ENCODE results near the gene PET117. TPM values are rescaled to one million over a fixed set of nuclear protein-coding genes. Genes with fewer than 3 reads are reported as not detected.

PET117 gene
- total RNA-seq, 1 donor, result 13.4 TPM

DNA sequence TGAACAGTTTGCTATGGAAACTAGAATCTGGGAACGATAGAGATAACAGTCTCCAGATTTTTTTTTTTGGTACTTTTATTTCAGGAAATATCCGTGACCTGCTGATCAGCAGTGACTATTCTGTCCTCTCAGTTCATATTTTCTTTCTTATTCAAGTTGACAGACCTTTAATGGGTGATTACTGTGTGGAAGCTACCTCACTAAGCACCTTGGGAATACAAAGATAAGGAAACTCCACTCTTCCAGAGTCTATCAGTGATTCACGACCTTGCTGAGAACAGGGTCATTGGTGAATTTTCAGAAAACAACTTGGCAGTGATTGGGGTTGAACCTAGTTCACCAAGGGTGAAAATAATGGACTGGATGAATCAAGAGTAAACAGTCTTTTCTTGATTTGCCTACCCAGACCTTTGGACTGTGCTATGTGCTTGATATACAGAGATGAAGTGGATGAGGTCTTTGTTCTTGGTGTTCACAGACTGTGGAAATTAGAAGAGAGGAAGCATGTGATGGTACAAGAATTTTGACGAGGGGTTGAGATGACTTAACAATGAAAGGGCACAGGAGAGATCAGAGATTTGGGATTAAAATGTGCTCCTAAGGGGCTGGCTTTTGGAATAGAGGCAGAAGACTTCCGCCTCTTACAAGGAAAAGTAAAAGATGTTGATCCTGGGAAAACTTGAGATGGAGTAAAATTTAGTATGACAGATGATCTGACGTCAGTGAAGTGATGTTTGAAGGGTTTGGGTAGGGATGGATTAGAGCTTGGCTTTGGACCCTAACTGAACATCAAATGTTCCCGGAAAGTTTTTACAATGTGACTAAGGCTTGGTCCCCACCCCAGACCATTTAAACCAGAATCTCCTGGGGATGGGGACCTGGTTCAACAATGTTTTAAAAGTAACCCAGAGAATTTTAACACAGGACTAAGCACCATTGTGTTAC, 1.2 kb downstream of the PET117 start:
- Histone ChIP-seq H3K36me3 (ENCODE audit: insufficient read depth, low read length) (peaks cover 12% of the 10 kb centered on the region), H3K27ac (ENCODE audit: low read depth, low read length) (peak overlapping the region; percentile 79), H3K27me3 (ENCODE audit: insufficient read depth, low read length) (no peaks in the 10 kb centered on the region), H3K4me2 (ENCODE audit: insufficient read depth, low read length) (peak overlapping the region; percentile 95), H4K20me1 (ENCODE audit: insufficient read depth, low read length) (peaks cover 3% of the 10 kb centered on the region), H3K9me3 (ENCODE audit: low read depth, low read length) (no peaks in the 10 kb centered on the region), H2AFZ (ENCODE audit: low read length) (peak overlapping the region; percentile 100), H3K4me1 (ENCODE audit: insufficient read depth, low read length) (peaks cover 17% of the 10 kb centered on the region), H3K79me2 (ENCODE audit: insufficient read depth, low read length) (peaks cover 47% of the 10 kb centered on the region), H3K4me3 (ENCODE audit: insufficient read depth, low read length) (peak overlapping the region; percentile 90)
- TF ChIP-seq, protein P1, sequence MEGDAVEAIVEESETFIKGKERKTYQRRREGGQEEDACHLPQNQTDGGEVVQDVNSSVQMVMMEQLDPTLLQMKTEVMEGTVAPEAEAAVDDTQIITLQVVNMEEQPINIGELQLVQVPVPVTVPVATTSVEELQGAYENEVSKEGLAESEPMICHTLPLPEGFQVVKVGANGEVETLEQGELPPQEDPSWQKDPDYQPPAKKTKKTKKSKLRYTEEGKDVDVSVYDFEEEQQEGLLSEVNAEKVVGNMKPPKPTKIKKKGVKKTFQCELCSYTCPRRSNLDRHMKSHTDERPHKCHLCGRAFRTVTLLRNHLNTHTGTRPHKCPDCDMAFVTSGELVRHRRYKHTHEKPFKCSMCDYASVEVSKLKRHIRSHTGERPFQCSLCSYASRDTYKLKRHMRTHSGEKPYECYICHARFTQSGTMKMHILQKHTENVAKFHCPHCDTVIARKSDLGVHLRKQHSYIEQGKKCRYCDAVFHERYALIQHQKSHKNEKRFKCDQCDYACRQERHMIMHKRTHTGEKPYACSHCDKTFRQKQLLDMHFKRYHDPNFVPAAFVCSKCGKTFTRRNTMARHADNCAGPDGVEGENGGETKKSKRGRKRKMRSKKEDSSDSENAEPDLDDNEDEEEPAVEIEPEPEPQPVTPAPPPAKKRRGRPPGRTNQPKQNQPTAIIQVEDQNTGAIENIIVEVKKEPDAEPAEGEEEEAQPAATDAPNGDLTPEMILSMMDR (IDR thresholded peaks at IDR 0.05; ENCODE audit: extremely low read depth, low read depth, low read length), result no peak
- no peak for DNase-seq (ENCODE audit: insufficient read length, low spot score, missing footprints)

DNA sequence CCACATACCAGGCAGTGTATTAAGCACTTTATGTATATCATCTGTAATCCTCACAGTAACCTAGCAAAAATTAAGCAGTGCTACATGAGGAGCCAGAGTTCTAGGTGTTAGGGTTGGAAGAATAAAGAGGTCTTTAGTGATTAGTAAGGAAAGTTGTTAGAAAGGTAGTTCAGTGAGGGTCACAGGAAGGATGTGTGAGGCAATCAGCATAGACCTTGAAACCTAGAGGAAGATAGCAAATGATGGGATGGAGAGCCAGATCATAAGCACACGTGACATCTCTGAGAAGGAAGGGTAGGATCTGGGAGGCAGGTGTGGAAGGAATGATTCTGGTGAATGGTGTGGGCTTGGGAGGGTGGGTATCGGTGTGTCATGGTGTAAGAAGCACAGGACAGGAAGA, 2.2 kb downstream of the PET117 start:
- Histone ChIP-seq H3K4me2 (ENCODE audit: insufficient read depth, low read length) (no peak overlapping the region), H3K36me3 (ENCODE audit: insufficient read depth, low read length) (peaks cover 16% of the 10 kb centered on the region), H3K27ac (ENCODE audit: low read depth, low read length) (no peak overlapping the region), H3K27me3 (ENCODE audit: insufficient read depth, low read length) (no peaks in the 10 kb centered on the region), H3K4me3 (ENCODE audit: insufficient read depth, low read length) (no peak overlapping the region), H3K4me1 (ENCODE audit: insufficient read depth, low read length) (peaks cover 17% of the 10 kb centered on the region), H4K20me1 (ENCODE audit: insufficient read depth, low read length) (peaks cover 3% of the 10 kb centered on the region), H2AFZ (ENCODE audit: low read length) (no peak overlapping the region), H3K79me2 (ENCODE audit: insufficient read depth, low read length) (peaks cover 47% of the 10 kb centered on the region), H3K9me3 (ENCODE audit: low read depth, low read length) (no peaks in the 10 kb centered on the region)
- TF ChIP-seq, protein P1 (IDR thresholded peaks at IDR 0.05; ENCODE audit: extremely low read depth, low read depth, low read length), result no peak
- no peak for DNase-seq (ENCODE audit: insufficient read length, low spot score, missing footprints)

DNA sequence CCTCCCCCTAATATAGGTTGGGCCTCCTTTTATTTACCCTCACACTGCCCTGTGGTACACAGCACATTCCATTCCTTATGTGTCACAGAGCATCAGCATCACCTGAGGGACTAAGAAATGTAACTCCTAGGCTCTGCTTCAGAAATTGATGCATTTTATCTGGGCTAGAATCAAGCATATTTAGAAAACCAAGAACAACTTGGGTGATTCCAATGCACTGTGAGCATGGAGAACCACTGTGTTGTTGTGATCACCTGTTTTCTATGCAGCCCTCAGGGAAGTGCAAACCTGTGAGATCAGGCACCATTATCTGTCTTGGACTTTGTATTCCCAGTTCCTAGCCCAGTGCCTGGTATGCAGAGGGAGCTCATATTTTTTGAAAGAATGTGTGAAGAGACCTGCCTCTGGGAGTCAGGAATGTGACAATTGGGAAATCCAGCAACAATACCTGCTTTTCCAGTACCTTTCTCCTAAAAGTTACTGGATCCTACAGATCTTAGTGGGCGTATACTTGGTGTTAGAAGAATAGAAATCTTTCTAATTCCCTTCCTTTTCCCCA, 7.0 kb downstream of the PET117 start:
- no peaks in the 10 kb centered on the region for H3K4me1 ChIP-seq (ENCODE audit: insufficient read depth, low read length)
- H3K9me3 ChIP-seq (ENCODE audit: low read depth, low read length), result no peaks in the 10 kb centered on the region
- TF ChIP-seq, protein P1 (IDR thresholded peaks at IDR 0.05; ENCODE audit: extremely low read depth, low read depth, low read length), result no peak
- no peak overlapping the region for H3K27ac ChIP-seq (ENCODE audit: low read depth, low read length)
- peaks cover 28% of the 10 kb centered on the region for H3K79me2 ChIP-seq (ENCODE audit: insufficient read depth, low read length)
- DNase-seq (ENCODE audit: insufficient read length, low spot score, missing footprints), result no peak
- no peak overlapping the region for H3K4me2 ChIP-seq (ENCODE audit: insufficient read depth, low read length)
- no peak overlapping the region for H2AFZ ChIP-seq (ENCODE audit: low read length)
- H3K27me3 ChIP-seq (ENCODE audit: insufficient read depth, low read length), result no peaks in the 10 kb centered on the region
- H3K4me3 ChIP-seq (ENCODE audit: insufficient read depth, low read length), result no peak overlapping the region
- no peaks in the 10 kb centered on the region for H4K20me1 ChIP-seq (ENCODE audit: insufficient read depth, low read length)
- peaks cover 22% of the 10 kb centered on the region for H3K36me3 ChIP-seq (ENCODE audit: insufficient read depth, low read length)

DNA sequence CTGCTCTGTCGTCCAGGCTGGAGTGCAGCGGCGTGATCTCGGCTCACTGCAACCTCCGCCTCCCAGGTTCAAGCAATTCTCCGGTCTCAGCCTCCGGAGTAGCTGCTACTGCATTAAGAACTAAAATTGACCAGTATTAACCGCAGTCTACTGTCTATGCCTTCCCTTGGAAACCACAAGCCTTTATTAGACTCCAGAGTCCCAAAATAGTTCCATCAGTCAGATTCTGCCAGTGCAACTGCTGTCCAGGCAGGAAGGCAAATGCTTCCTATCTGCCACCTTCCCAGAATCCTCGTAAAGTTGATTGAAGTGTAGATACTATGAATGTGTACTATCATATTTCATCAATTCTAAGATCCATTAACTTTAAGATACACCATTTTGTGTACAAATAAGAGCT, 16.7 kb downstream of the PET117 start:
- Histone ChIP-seq H3K4me1 (ENCODE audit: insufficient read depth, low read length) (no peaks in the 10 kb centered on the region), H3K4me2 (ENCODE audit: insufficient read depth, low read length) (no peak overlapping the region), H3K9me3 (ENCODE audit: low read depth, low read length) (no peaks in the 10 kb centered on the region), H3K27me3 (ENCODE audit: insufficient read depth, low read length) (no peaks in the 10 kb centered on the region), H3K79me2 (ENCODE audit: insufficient read depth, low read length) (no peaks in the 10 kb centered on the region), H4K20me1 (ENCODE audit: insufficient read depth, low read length) (no peaks in the 10 kb centered on the region), H2AFZ (ENCODE audit: low read length) (no peak overlapping the region), H3K27ac (ENCODE audit: low read depth, low read length) (no peak overlapping the region), H3K36me3 (ENCODE audit: insufficient read depth, low read length) (peaks cover 17% of the 10 kb centered on the region), H3K4me3 (ENCODE audit: insufficient read depth, low read length) (no peak overlapping the region)
- no peak for DNase-seq (ENCODE audit: insufficient read length, low spot score, missing footprints)
- TF ChIP-seq, protein P1 (IDR thresholded peaks at IDR 0.05; ENCODE audit: extremely low read depth, low read depth, low read length), result no peak

Measured in osteoblast (primary cell).